Measurements from ENCODE around the gene ZDHHC12.

The ZDHHC12 gene

GRCh38 chr9:128675382-128675781 is 48.5 kb downstream of the ZDHHC12 start:
- Histone ChIP-seq H3K36me3 (ENCODE audit: low read length) (no peaks in the 10 kb centered on the region), H3F3A (ENCODE audit: insufficient read depth) (0 out of 2 replicates have a peak, but pooled peaks cover 4% of the 10 kb centered on the region), H3K27ac (ENCODE audit: low read depth, low read length) (no peak overlapping the region), H3K9me3 (ENCODE audit: insufficient read depth, low read length) (no peaks in the 10 kb centered on the region), H3K79me2 (ENCODE audit: insufficient read depth, low read length) (peaks cover 6% of the 10 kb centered on the region), H3K4me3 (ENCODE audit: insufficient read depth, low read length, poor library complexity, severe bottlenecking) (no peak overlapping the region), H3K9me2 (replicated peaks; ENCODE audit: insufficient read depth, low read length) (no peaks in the 10 kb centered on the region), H3K27me3 (ENCODE audit: low read length) (no peaks in the 10 kb centered on the region), H3K9ac (ENCODE audit: low read length) (no peak overlapping the region), H2AFZ (ENCODE audit: low read depth, low read length, severe bottlenecking) (no peak overlapping the region), H4K20me1 (ENCODE audit: low read depth, low read length) (no peaks in the 10 kb centered on the region), H3K4me2 (ENCODE audit: low read depth, low read length, poor library complexity, severe bottlenecking) (no peak overlapping the region)
- TF ChIP-seq EZH2phosphoT487 (conservative IDR thresholded peaks at IDR 0.05; ENCODE audit: low read length) (no peak), CTCF (IDR thresholded peaks at IDR 0.05; ENCODE audit: insufficient read depth, low read length, poor library complexity, severe bottlenecking) (no peak)

All from SU-DHL-6 (cell line).